K562 (cell line): Measurements from ENCODE around the gene THAP4. TPM values are rescaled to one million over a fixed set of nuclear protein-coding genes. Genes with fewer than 3 reads are reported as not detected.

Source experiments
- C11orf30 ChIP-seq: fragments of 450-650 bp; IDR thresholded peaks from 2 replicates; pipeline ENCODE4 v1.6.1; 2016; ENCODE audit warnings: low read depth, mild to moderate bottlenecking
- CCNT2 ChIP-seq: IDR thresholded peaks from 2 replicates; pipeline ENCODE4 v1.6.1; 2011; ENCODE audit warnings: borderline replicate concordance, low read depth, mild to moderate bottlenecking, moderate library complexity, mixed read lengths, low read length; ENCODE audit not compliant: insufficient read length; ENCODE audit errors: extremely low read depth
- GABPB1 ChIP-seq: sonication (generic); formaldehyde crosslinking; IDR thresholded peaks from 2 replicates; pipeline ENCODE4 v1.8.0; 2022; ENCODE audit warnings: mild to moderate bottlenecking, missing genetic modification reagents
- GATAD2B ChIP-seq: fragments of 450-650 bp; IDR thresholded peaks from 2 replicates; pipeline ENCODE4 v1.6.1; 2017; ENCODE audit warnings: mild to moderate bottlenecking, borderline replicate concordance
- MLX ChIP-seq, 2 experiments: fragments of 450-650 bp in 1 of 2; sonication (generic) in 1 of 2; formaldehyde crosslinking; conservative IDR thresholded peaks; 2 replicates each; pipeline versions ENCODE4 v1.4.0 to v1.8.1; 2020 to 2022; ENCODE audit warnings: mild to moderate bottlenecking in 1 of 2, missing genetic modification reagents in 1 of 2
- SRF ChIP-seq, 2 experiments: fragments of 250-450, 450-650 bp in 1 of 2; sonication (Bioruptor Pico) in 1 of 2; sonication (generic) in 1 of 2; formaldehyde crosslinking; IDR thresholded peaks; 2 replicates each; pipeline versions ENCODE4 v1.5.0 to v1.5.1; 2020 to 2022; ENCODE audit warnings: mild to moderate bottlenecking in 1 of 2, missing genetic modification reagents in 1 of 2
- STAT5B ChIP-seq: fragments of 250-450 bp; sonication (Bioruptor Pico); IDR thresholded peaks from 2 replicates; pipeline ENCODE4 v1.8.0; 2021; ENCODE audit warnings: mild to moderate bottlenecking, inconsistent platforms
- VEZF1 ChIP-seq: fragments of 200-800 bp; sonication (Bioruptor generic); IDR thresholded peaks from 2 replicates; pipeline ENCODE4 v1.6.1; 2017; ENCODE audit warnings: missing genetic modification characterization, missing compliant biosample characterization
- ZNF586 ChIP-seq: fragments of 450-650 bp; formaldehyde crosslinking; conservative IDR thresholded peaks from 2 replicates; pipeline ENCODE4 v1.4.0; 2020; ENCODE audit warnings: mild to moderate bottlenecking, moderate library complexity
- ZNF75A ChIP-seq: fragments of 450-650 bp; formaldehyde crosslinking; IDR thresholded peaks from 2 replicates; pipeline ENCODE4 v1.4.0; 2020; ENCODE audit warnings: mild to moderate bottlenecking
- polyA plus RNA-seq, 8 experiments: library from polyadenylated mRNA; depleted of rRNA in 4 of 8; stranded (reverse) in 5 of 8; unstranded in 3 of 8; fragments of >200 nt; fragmentation: Nextera tagmentation in 2 of 8; fragmentation: Illumina TruSeq in 1 of 8; extraction: Ambion mirVana in 2 of 8; extraction: Trizol in 1 of 8; gene quantifications; 2 replicates each; pipeline versions ENCODE4 v1.2.1 to v1.2.3, GENCODE V29; 2011 to 2014; ENCODE audit warnings: inconsistent platforms in 1 of 8, missing spikeins in 1 of 8
- total RNA-seq, 7 experiments: library from RNA; depleted of rRNA in 6 of 7; stranded (reverse); fragments of >200 nt in 6 of 7; fragmentation: Illumina TruSeq in 2 of 7; extraction: Trizol in 2 of 7; gene quantifications; 2 replicates each; pipeline versions ENCODE4 v1.2.1 to v1.2.3, GENCODE V29; 2011 to 2021; ENCODE audit warnings: low replicate concordance in 1 of 7

Gene THAP4
- total and polyA plus RNA-seq, 9 of the 15 experiments (the other 6 are each of a cell fraction or from before 2014, with no cell fraction given): 8.6 to 60.9 (median 43.9) TPM

- TF ChIP-seq ZNF586 (CRISPR knock-in tag): no peak
- TF ChIP-seq MLX (CRISPR knock-in tag; conservative IDR thresholded peaks at IDR 0.05): no peak
- TF ChIP-seq CCNT2: no peak
- no peak for TF ChIP-seq ZNF75A (CRISPR knock-in tag)
- peak; percentile 32; the same call in 1 of the 2 replicates for TF ChIP-seq GABPB1 (CRISPR knock-in tag)
- no peak for TF ChIP-seq C11orf30
- TF ChIP-seq STAT5B: no peak
- no peak for TF ChIP-seq GATAD2B
- no peak for TF ChIP-seq SRF (CRISPR knock-in tag; IDR thresholded peaks at IDR 0.05)
- no peak for TF ChIP-seq VEZF1 (CRISPR knock-in tag)
These were observed 19.4 kb downstream of the THAP4 start (continued) for GRCh38 chr2:241617431-241618154.
